ENCODE measurements around the gene DRAXIN.

GRCh38 chr1:11746092-11746491, 54.6 kb downstream of the DRAXIN start:
- TF ChIP-seq GATA2 (IDR thresholded peaks at IDR 0.05; ENCODE audit: low read depth, low read length) (no peak), GATA3 (IDR thresholded peaks at IDR 0.05; ENCODE audit: low read depth, low read length) (no peak)

Data from SH-SY5Y (cell line).